Retinal pigment epithelial cell (primary cell): Measurements from ENCODE around the gene MAP1A.

Experiments
- DNase-seq: peaks from one replicate; pipeline ENCODE4 v3.0.0-alpha.2; 2010; ENCODE audit warnings: low read depth
- H3K4me3 ChIP-seq: 2 replicates; pipeline ENCODE4 v1.5.1; 2011; ENCODE audit warnings: mild to moderate bottlenecking, low read length, control low read depth, moderate library complexity
- CTCF ChIP-seq: conservative IDR thresholded peaks from 2 replicates; pipeline ENCODE4 v1.5.1; 2011; ENCODE audit warnings: low read depth, low read length, control low read depth, inconsistent platforms

MAP1A gene

DNA sequence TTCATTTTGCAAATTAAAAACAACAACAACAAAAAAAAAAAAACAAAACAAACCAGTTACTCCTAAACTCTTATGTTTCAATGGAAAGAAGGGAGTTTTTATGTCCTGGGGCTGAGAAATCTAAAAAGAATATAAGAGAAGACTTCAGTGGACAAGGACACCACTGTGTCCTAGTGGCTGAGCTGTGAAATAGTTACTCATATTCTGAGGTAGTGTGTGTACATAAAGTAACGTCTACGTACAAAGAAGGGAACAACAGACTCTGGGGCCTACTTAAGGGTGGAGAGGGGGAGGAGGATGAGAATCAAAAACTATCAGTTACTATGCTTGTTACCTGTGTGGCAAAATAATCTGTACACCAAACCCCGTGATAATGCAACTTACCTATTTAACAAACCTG is 18.4 kb upstream of the MAP1A start:
- TF ChIP-seq CTCF, result no peak
- H3K4me3 ChIP-seq, result no peak overlapping the region
- DNase-seq, result no peak

DNA sequence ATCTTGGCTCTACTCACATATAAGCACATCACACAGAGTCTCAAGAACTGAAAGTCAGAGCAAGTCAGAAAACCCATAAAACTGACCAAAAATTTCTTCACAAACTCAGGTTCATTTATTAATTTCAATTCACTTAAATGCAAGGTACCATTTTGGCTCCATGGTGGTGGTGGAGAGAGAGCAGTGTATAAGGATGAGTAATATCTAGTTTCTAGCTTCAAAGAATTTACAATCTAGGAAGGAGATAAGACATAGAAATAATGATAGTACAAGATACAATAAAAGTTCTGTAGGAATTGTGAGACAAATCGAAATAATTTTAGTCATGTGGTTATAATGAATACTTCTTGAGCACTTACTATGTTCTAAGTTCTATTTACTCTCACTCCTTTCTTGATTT is 17.8 kb upstream of the MAP1A start:
- DNase-seq, result no peak
- TF ChIP-seq CTCF, result no peak
- H3K4me3 ChIP-seq, result no peak overlapping the region

- DNase-seq, result peak; percentile 56
- H3K4me3 ChIP-seq, result no peak overlapping the region
- TF ChIP-seq CTCF, result no peak
Observed at GRCh38 chr15:43505738-43506137, 11.7 kb upstream of the MAP1A start.

GRCh38 chr15:43508421-43508820 is 9.0 kb upstream of the MAP1A start:
- no peak overlapping the region for H3K4me3 ChIP-seq
- no peak for DNase-seq
- no peak for TF ChIP-seq CTCF

- H3K4me3 ChIP-seq, result no peak overlapping the region
- no peak for TF ChIP-seq CTCF
- no peak for DNase-seq
Observed at GRCh38 chr15:43508991-43509659, 8.3 kb upstream of the MAP1A start.

DNA sequence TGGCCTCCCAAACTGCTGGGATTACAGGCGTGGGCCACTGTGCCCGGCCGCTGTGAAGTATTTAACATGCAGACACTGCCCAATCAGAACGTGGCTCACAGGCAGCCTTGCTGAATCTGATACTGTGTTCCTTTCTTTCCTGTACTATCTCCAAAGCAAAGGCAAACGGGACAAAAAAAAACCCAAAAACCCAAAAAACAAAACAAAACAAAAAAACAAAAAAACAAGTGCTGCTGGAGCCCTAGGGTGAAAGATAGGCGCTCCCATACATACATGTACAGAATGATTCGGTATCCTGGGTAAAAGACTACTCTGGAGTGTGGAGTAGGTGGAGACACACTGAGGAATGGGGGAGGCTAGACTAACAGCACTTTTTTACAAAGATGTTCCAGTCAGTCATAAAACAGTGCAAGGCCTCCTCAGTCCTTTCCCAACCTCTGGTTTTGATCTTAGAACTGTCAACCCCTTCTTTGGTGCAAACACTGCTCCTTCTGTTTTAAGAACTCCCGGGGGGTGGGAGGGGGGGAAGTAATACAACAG is 7.7 kb upstream of the MAP1A start:
- no peak for DNase-seq
- peak overlapping the region; percentile 64 for H3K4me3 ChIP-seq
- TF ChIP-seq CTCF, result no peak
